Memory B cell (primary cell): ENCODE results near the gene TIAM1.

Experiments used
- ATAC-seq: fragments of 150-1000 bp; cut with Tn5 transposase; 2 replicates; pipeline ENCODE4 v1.10.0; 2021; ENCODE audit warnings: low read depth, mild to moderate bottlenecking, moderate library complexity
- DNase-seq, 2 donors: peaks; one replicate each; pipeline ENCODE4 v3.0.0; 2022; ENCODE audit warnings: low spot score in 2 of 2
- H3K27ac Mint-ChIP-seq: one replicate; pipeline ENCODE4 v1.8.0; 2022; ENCODE audit warnings: mild to moderate bottlenecking, moderate library complexity, mixed read lengths
- H3K27me3 Mint-ChIP-seq: one replicate; pipeline ENCODE4 v1.8.0; 2022; ENCODE audit warnings: mixed read lengths
- H3K36me3 Mint-ChIP-seq: one replicate; pipeline ENCODE4 v1.8.0; 2022; ENCODE audit warnings: mild to moderate bottlenecking, mixed read lengths
- H3K4me1 Mint-ChIP-seq: one replicate; pipeline ENCODE4 v1.8.0; 2022; ENCODE audit warnings: mixed read lengths
- H3K4me3 Mint-ChIP-seq: one replicate; pipeline ENCODE4 v1.8.0; 2022; ENCODE audit warnings: mild to moderate bottlenecking, moderate library complexity, mixed read lengths
- H3K9me3 Mint-ChIP-seq: one replicate; pipeline ENCODE4 v1.8.0; 2022; ENCODE audit warnings: mixed read lengths

Gene TIAM1

GRCh38 chr21:31347435-31348032 is 3.5 kb upstream of the TIAM1 start:
- H3K4me3 Mint-ChIP-seq: no peak overlapping the region

GRCh38 chr21:31346256-31346821 is 2.3 kb upstream of the TIAM1 start:
- no peak overlapping the region for H3K4me3 Mint-ChIP-seq
- peaks cover 6% of the 10 kb centered on the region for H3K4me1 Mint-ChIP-seq
- no peaks in the 10 kb centered on the region for H3K9me3 Mint-ChIP-seq
- peaks cover 1% of the 10 kb centered on the region for H3K36me3 Mint-ChIP-seq
- ATAC-seq (no peak), DNase-seq (no peak)
- peaks cover 21% of the 10 kb centered on the region for H3K27me3 Mint-ChIP-seq
- H3K27ac Mint-ChIP-seq: no peak overlapping the region

More at GRCh38 chr21:31347435-31348032, 3.5 kb upstream of the TIAM1 start:
- ATAC-seq (no peak), DNase-seq (no peak)
- Mint-ChIP-seq H3K9me3 (no peaks in the 10 kb centered on the region), H3K36me3 (peaks cover 1% of the 10 kb centered on the region), H3K4me1 (peaks cover 6% of the 10 kb centered on the region), H3K27ac (no peak overlapping the region), H3K27me3 (peaks cover 20% of the 10 kb centered on the region)

- Mint-ChIP-seq H3K27ac (no peak overlapping the region), H3K27me3 (peaks cover 21% of the 10 kb centered on the region), H3K36me3 (peaks cover 1% of the 10 kb centered on the region), H3K4me3 (no peak overlapping the region), H3K4me1 (peaks cover 6% of the 10 kb centered on the region), H3K9me3 (no peaks in the 10 kb centered on the region)
- ATAC-seq (no peak), DNase-seq (no peak)
Measured at GRCh38 chr21:31345136-31345535, 1.1 kb upstream of the TIAM1 start.

- peaks cover 2% of the 10 kb centered on the region for H3K9me3 Mint-ChIP-seq
- no peak overlapping the region for H3K27ac Mint-ChIP-seq
- H3K36me3 Mint-ChIP-seq: peaks cover 1% of the 10 kb centered on the region
- peaks cover 6% of the 10 kb centered on the region for H3K4me1 Mint-ChIP-seq
- DNase-seq: no peak
- ATAC-seq: no peak
- H3K27me3 Mint-ChIP-seq: peaks cover 25% of the 10 kb centered on the region
- no peak overlapping the region for H3K4me3 Mint-ChIP-seq
Measured at GRCh38 chr21:31343030-31343510, 991 bp downstream of the TIAM1 start.

GRCh38 chr21:31342348-31342747 is 1.7 kb downstream of the TIAM1 start:
- Mint-ChIP-seq H3K27ac (no peak overlapping the region), H3K27me3 (peaks cover 24% of the 10 kb centered on the region), H3K36me3 (peaks cover 1% of the 10 kb centered on the region), H3K9me3 (peaks cover 2% of the 10 kb centered on the region), H3K4me1 (peaks cover 6% of the 10 kb centered on the region), H3K4me3 (no peak overlapping the region)
- no peak for ATAC-seq
- no peak for DNase-seq

GRCh38 chr21:31340942-31341487 is 3.0 kb downstream of the TIAM1 start:
- DNase-seq (no peak), ATAC-seq (no peak)
- peaks cover 23% of the 10 kb centered on the region for H3K27me3 Mint-ChIP-seq
- no peak overlapping the region for H3K4me3 Mint-ChIP-seq
- peaks cover 1% of the 10 kb centered on the region for H3K36me3 Mint-ChIP-seq
- peaks cover 2% of the 10 kb centered on the region for H3K4me1 Mint-ChIP-seq
- H3K27ac Mint-ChIP-seq: no peak overlapping the region
- H3K9me3 Mint-ChIP-seq: peaks cover 2% of the 10 kb centered on the region

- DNase-seq: no peak
- peaks cover 1% of the 10 kb centered on the region for H3K36me3 Mint-ChIP-seq
- H3K4me3 Mint-ChIP-seq: no peak overlapping the region
- H3K9me3 Mint-ChIP-seq: peaks cover 2% of the 10 kb centered on the region
- peaks cover 2% of the 10 kb centered on the region for H3K4me1 Mint-ChIP-seq
- H3K27ac Mint-ChIP-seq: no peak overlapping the region
- H3K27me3 Mint-ChIP-seq: peaks cover 23% of the 10 kb centered on the region
- no peak for ATAC-seq
Measured at GRCh38 chr21:31340514-31340913, 3.5 kb downstream of the TIAM1 start.

GRCh38 chr21:31339721-31340120 is 4.3 kb downstream of the TIAM1 start:
- H3K9me3 Mint-ChIP-seq: peaks cover 2% of the 10 kb centered on the region
- H3K4me1 Mint-ChIP-seq: peaks cover 2% of the 10 kb centered on the region
- no peak overlapping the region for H3K27ac Mint-ChIP-seq
- H3K27me3 Mint-ChIP-seq: peaks cover 21% of the 10 kb centered on the region
- ATAC-seq (no peak), DNase-seq (no peak)
- no peak overlapping the region for H3K4me3 Mint-ChIP-seq
- peaks cover 1% of the 10 kb centered on the region for H3K36me3 Mint-ChIP-seq

GRCh38 chr21:31338908-31339368 is 5.1 kb downstream of the TIAM1 start:
- no peaks in the 10 kb centered on the region for H3K4me1 Mint-ChIP-seq
- H3K9me3 Mint-ChIP-seq: peaks cover 2% of the 10 kb centered on the region
- no peaks in the 10 kb centered on the region for H3K36me3 Mint-ChIP-seq
- H3K27ac Mint-ChIP-seq: no peak overlapping the region
- H3K27me3 Mint-ChIP-seq: peaks cover 18% of the 10 kb centered on the region
- no peak for DNase-seq
- H3K4me3 Mint-ChIP-seq: no peak overlapping the region
- no peak for ATAC-seq

- H3K9me3 Mint-ChIP-seq: peaks cover 2% of the 10 kb centered on the region
Measured at GRCh38 chr21:31337996-31338907, 5.8 kb downstream of the TIAM1 start.

GRCh38 chr21:31337086-31337485 is 7.0 kb downstream of the TIAM1 start:
- H3K9me3 Mint-ChIP-seq: peaks cover 2% of the 10 kb centered on the region
- H3K27me3 Mint-ChIP-seq: peaks cover 9% of the 10 kb centered on the region
- ATAC-seq: no peak
- H3K36me3 Mint-ChIP-seq: no peaks in the 10 kb centered on the region
- no peak for DNase-seq
- H3K27ac Mint-ChIP-seq: no peak overlapping the region
- H3K4me1 Mint-ChIP-seq: no peaks in the 10 kb centered on the region
- no peak overlapping the region for H3K4me3 Mint-ChIP-seq

More at GRCh38 chr21:31337996-31338907, 5.8 kb downstream of the TIAM1 start:
- DNase-seq (no peak), ATAC-seq (no peak)
- Mint-ChIP-seq H3K27ac (no peak overlapping the region), H3K4me3 (no peak overlapping the region), H3K27me3 (peaks cover 12% of the 10 kb centered on the region), H3K4me1 (no peaks in the 10 kb centered on the region), H3K36me3 (no peaks in the 10 kb centered on the region)

GRCh38 chr21:31336739-31337040 is 7.4 kb downstream of the TIAM1 start:
- peaks cover 2% of the 10 kb centered on the region for H3K9me3 Mint-ChIP-seq
- no peaks in the 10 kb centered on the region for H3K4me1 Mint-ChIP-seq
- no peak overlapping the region for H3K4me3 Mint-ChIP-seq
- no peak for DNase-seq
- no peaks in the 10 kb centered on the region for H3K36me3 Mint-ChIP-seq
- ATAC-seq: no peak
- peaks cover 9% of the 10 kb centered on the region for H3K27me3 Mint-ChIP-seq
- no peak overlapping the region for H3K27ac Mint-ChIP-seq

- Mint-ChIP-seq H3K4me3 (no peak overlapping the region), H3K27me3 (peaks cover 9% of the 10 kb centered on the region), H3K9me3 (peaks cover 2% of the 10 kb centered on the region), H3K36me3 (no peaks in the 10 kb centered on the region), H3K4me1 (no peaks in the 10 kb centered on the region), H3K27ac (no peak overlapping the region)
- ATAC-seq (no peak), DNase-seq (no peak)
Measured at GRCh38 chr21:31335957-31336738, 7.9 kb downstream of the TIAM1 start.
